GM12878 (cell line): ENCODE data around the gene CABLES1. TPM values are rescaled to one million over a fixed set of nuclear protein-coding genes. Genes with fewer than 3 reads are reported as not detected.

Experiments
- ATAC-seq: fragments of 200-7000 bp; cut with Tn5 transposase; 3 replicates; pipeline ENCODE4 v1.9.1; 2020; ENCODE audit warnings: mild to moderate bottlenecking, moderate library complexity
- BruUV-seq: library from RNA; stranded (reverse); fragments of 400-500 nt; replicated peaks from 2 replicates; lab custom pipeline; 2021; lab: Mats Ljungman, UMichigan
- CTCF ChIA-PET: fragments of 300-600 bp; sonication (Branson Sonifier 250); formaldehyde crosslinking; extraction: SDS; loops from one replicate; lab custom pipeline; 2021; ENCODE audit warnings: inconsistent platforms; lab: Yijun Ruan, JAX
- POLR2A ChIA-PET: fragments of 350-600 bp; formaldehyde crosslinking; extraction: SDS; loops from one replicate; lab custom pipeline; 2021; ENCODE audit warnings: inconsistent platforms; lab: Charles Lee
- RAD21 ChIA-PET: fragments of 300-600 bp; sonication (Branson Sonifier 250); formaldehyde crosslinking; loops from one replicate; lab custom pipeline; 2023; ENCODE audit warnings: antibody characterized with exemption; ENCODE audit not compliant: unreplicated experiment; lab: Charles Lee
- SMC1A ChIA-PET: fragments of 300-600 bp; sonication (Branson Sonifier 250); formaldehyde crosslinking; loops from one replicate; lab custom pipeline; 2023; ENCODE audit not compliant: unreplicated experiment, uncharacterized antibody; lab: Charles Lee
- DNase-seq: peaks from one replicate; pipeline ENCODE4 v3.0.0-alpha.2; 2011; ENCODE audit warnings: low read depth, low spot score
- FAIRE-seq: peaks from 3 replicates; lab custom pipeline; 2011; peaks lifted over from hg19 to GRCh38; lab: Jason Lieb, UNC
- H2AFZ ChIP-seq: 2 replicates; pipeline ENCODE4 v1.6.0; 2011; ENCODE audit warnings: low read depth, low read length, control low read depth; ENCODE audit not compliant: control insufficient read depth
- H3K27ac ChIP-seq: 2 replicates; pipeline ENCODE4 v1.5.1; 2011; ENCODE audit warnings: control low read depth; ENCODE audit not compliant: control insufficient read depth, insufficient read depth
- H3K27me3 ChIP-seq, 2 experiments: replicated peaks in 1 of 2; 2 replicates each; pipeline versions ENCODE4 v1.6.0 to v1.6.1; 2011; ENCODE audit warnings: low read length in 1 of 2; ENCODE audit not compliant: control insufficient read depth in 2 of 2, insufficient read depth in 2 of 2
- H3K36me3 ChIP-seq, 2 experiments: 2 replicates each; pipeline ENCODE4 v1.5.1; 2011; ENCODE audit warnings: low read length in 1 of 2; ENCODE audit not compliant: control insufficient read depth in 2 of 2, insufficient read depth in 2 of 2
- H3K4me1 ChIP-seq: 2 replicates; pipeline ENCODE4 v1.6.1; 2011; ENCODE audit warnings: mild to moderate bottlenecking, low read length, moderate library complexity, mixed read lengths; ENCODE audit not compliant: control insufficient read depth, insufficient read depth
- H3K4me2 ChIP-seq: 2 replicates; pipeline ENCODE4 v1.6.0; 2011; ENCODE audit warnings: control low read depth; ENCODE audit not compliant: control insufficient read depth, insufficient read depth
- H3K4me3 ChIP-seq: fragments of 200-600 bp; sonication (generic); 2 replicates; pipeline ENCODE4 v1.5.1; 2016
- H3K79me2 ChIP-seq: 2 replicates; pipeline ENCODE4 v1.6.0; 2011; ENCODE audit warnings: low read length; ENCODE audit not compliant: control insufficient read depth, insufficient read depth
- H3K9ac ChIP-seq: 2 replicates; pipeline ENCODE4 v1.8.0; 2011; ENCODE audit warnings: low read length, control low read depth, mixed read lengths; ENCODE audit not compliant: control insufficient read depth, insufficient read depth
- H3K9me3 ChIP-seq: replicated peaks from 3 replicates; pipeline ENCODE4 v1.5.1; 2011; ENCODE audit warnings: mild to moderate bottlenecking, low read length; ENCODE audit not compliant: control insufficient read depth, insufficient read depth
- H4K20me1 ChIP-seq: 2 replicates; pipeline ENCODE4 v1.6.0; 2011; ENCODE audit not compliant: control insufficient read depth, insufficient read depth
- CBFB ChIP-seq: IDR thresholded peaks from 2 replicates; pipeline ENCODE4 v1.6.1; 2016; ENCODE audit warnings: antibody characterized with exemption, low read depth
- CBX5 ChIP-seq: sonication (generic); IDR thresholded peaks from 2 replicates; pipeline ENCODE4 v1.6.1; 2016; ENCODE audit warnings: low read depth, moderate library complexity, mild to moderate bottlenecking, inconsistent platforms
- DPF2 ChIP-seq: fragments of 450-650 bp; IDR thresholded peaks from 2 replicates; pipeline ENCODE4 v1.6.1; 2017; ENCODE audit warnings: mild to moderate bottlenecking
- EZH2 ChIP-seq: IDR thresholded peaks from 2 replicates; pipeline ENCODE4 v1.6.1; 2012; ENCODE audit warnings: low read depth, mild to moderate bottlenecking, control low read depth, inconsistent platforms, low read length, borderline replicate concordance; ENCODE audit not compliant: control insufficient read depth
- MXI1 ChIP-seq: fragments of 150-350 bp; IDR thresholded peaks from 2 replicates; pipeline ENCODE4 v1.6.1; 2011; ENCODE audit warnings: low read depth, mild to moderate bottlenecking, inconsistent platforms, low read length, improper control_type of control experiment
- ZBTB40 ChIP-seq: fragments of 450-650 bp; IDR thresholded peaks from 2 replicates; pipeline ENCODE4 v1.6.1; 2016; ENCODE audit warnings: mild to moderate bottlenecking, moderate library complexity, borderline replicate concordance
- WGBS: methylation state at CpG from one replicate; pipeline ENCODE4 v1.1.6; 2016; ENCODE audit warnings: low lambda C conversion rate; ENCODE audit not compliant: insufficient replicate concordance, insufficient coverage; ENCODE audit errors: missing lambda C conversion rate; 5-methylcytosine and 5-hydroxymethylcytosine counted together
- in situ Hi-C: fragments of 300-500 bp; cut with MboI; formaldehyde crosslinking; loops from 9 replicates; pipeline ENCODE4 v1.14.3; 2018; ENCODE audit warnings: mixed read lengths
- intact Hi-C: fragments of 100-400 bp; cut with micrococcal nuclease; formaldehyde crosslinking; loops from one replicate; pipeline ENCODE4 v1.14.2; 2022; ENCODE audit not compliant: unreplicated experiment
- polyA plus RNA-seq, 11 experiments: library from polyadenylated mRNA; depleted of rRNA in 4 of 11; unstranded in 6 of 11; stranded (reverse) in 5 of 11; fragments of >200 nt; fragmentation: Nextera tagmentation in 4 of 11; fragmentation: Illumina TruSeq in 1 of 11; extraction: Ambion mirVana in 4 of 11; extraction: Trizol in 1 of 11; gene quantifications; 1 replicate in 1 of 11; 2 replicates in 10 of 11; pipeline versions ENCODE4 v1.2.1 to v1.2.3, GENCODE V29; 2011 to 2016; ENCODE audit warnings: inconsistent platforms in 2 of 11, missing spikeins in 2 of 11, low read depth in 1 of 11
- total RNA-seq, 4 experiments: library from RNA; depleted of rRNA in 3 of 4; stranded (reverse); fragments of >200 nt in 3 of 4; fragmentation: Illumina TruSeq in 1 of 4; extraction: Trizol in 1 of 4; gene quantifications; 2 replicates each; pipeline versions ENCODE4 v1.2.1 to v1.2.3, GENCODE V29; 2013 to 2021

Gene CABLES1
- total and polyA plus RNA-seq, 10 of the 15 experiments (the other 5 are each of a cell fraction or from before 2014, with no cell fraction given) = 2.9 to 27.2 (median 8.2) TPM

- H3K4me2 ChIP-seq = no peak overlapping the region
- H3K27ac ChIP-seq = peak overlapping the region; percentile 73
- no peaks in the 10 kb centered on the region for H4K20me1 ChIP-seq
- peaks cover 50% of the 10 kb centered on the region for H3K4me1 ChIP-seq
- BruUV-seq = no TSS peak
- no peak; the same call in 1 of the 2 replicates for TF ChIP-seq DPF2
- no peak for TF ChIP-seq MXI1
- TF ChIP-seq EZH2 = no peak
- TF ChIP-seq CBFB = no peak
- TF ChIP-seq ZBTB40 = no peak
- TF ChIP-seq CBX5 = no peak
- FAIRE-seq = no peak
- H3K36me3 ChIP-seq = peaks cover 5 to 6% of the 10 kb centered on the region in 2 experiments; a peak in 3 of 4 replicates
- in situ Hi-C loops = no loop called here
- no peak overlapping the region for H3K4me3 ChIP-seq
- ChIA-PET RAD21 (interaction anchor here (1.1 to 4.5 kb wide), 9 partner anchors 8 to 118 kb away, joined by 3 to 42 read pairs (median 7); partner anchors contain the start of gene CABLES1), SMC1A (interaction anchor here (0.7 to 3.5 kb wide), 12 partner anchors 9 to 120 kb away, joined by 3 to 21 read pairs (median 11); no protein-coding TSS in a partner anchor), POLR2A (interaction anchor here (1.0 to 4.8 kb wide), 7 partner anchors 8 to 106 kb away, joined by 3 to 58 read pairs (median 8); partner anchors contain the start of gene CABLES1), CTCF (interaction anchor here (1.1 to 6.9 kb wide), 4 partner anchors 13 to 118 kb away, joined by 3 to 51 read pairs (median 10); no protein-coding TSS in a partner anchor)
- no peaks in the 10 kb centered on the region for H3K9me3 ChIP-seq
- no peaks in the 10 kb centered on the region for H3K79me2 ChIP-seq
- no peak overlapping the region for H2AFZ ChIP-seq
- WGBS = 100% methylated on average over 4 of the region's 4 CpGs
- ATAC-seq = no peak
- peak overlapping the region; percentile 4; the same call in 1 of the 2 replicates for H3K9ac ChIP-seq
- no peaks in the 10 kb centered on the region for H3K27me3 ChIP-seq
- DNase-seq = no peak
- intact Hi-C loops = no loop called here
These were observed 105.3 kb downstream of the CABLES1 start for GRCh38 chr18:23240609-23240930.
